HCT116 (cell line): ENCODE measurements around the gene CACNA2D2. TPM values are rescaled to one million over a fixed set of nuclear protein-coding genes. Genes with fewer than 3 reads are reported as not detected.

Experiments
- ATAC-seq: fragments of 200-7000 bp; cut with Tn5 transposase; 2 replicates; pipeline ENCODE4 v1.9.1; 2020; ENCODE audit warnings: mild to moderate bottlenecking, moderate library complexity
- BruUV-seq: library from RNA; stranded (reverse); fragments of 400-500 nt; replicated peaks from 2 replicates; lab custom pipeline; 2021; lab: Mats Ljungman, UMichigan
- CTCF ChIA-PET: fragments of 300-600 bp; sonication (Branson Sonifier 250); formaldehyde crosslinking; loops from one replicate; lab custom pipeline; 2021; ENCODE audit warnings: antibody characterized with exemption; lab: Charles Lee
- POLR2A ChIA-PET: fragments of 300-600, 350-600 bp; sonication (Branson Sonifier 250); formaldehyde crosslinking; loops from one replicate; lab custom pipeline; 2021; ENCODE audit warnings: antibody characterized with exemption; lab: Charles Lee
- RAD21 ChIA-PET, 2 experiments: fragments of 300-600 bp; sonication (Branson Sonifier 250); formaldehyde crosslinking; loops; one replicate each; lab custom pipeline; 2023; ENCODE audit warnings: low total read pairs in 2 of 2; ENCODE audit not compliant: uncharacterized antibody in 2 of 2, unreplicated experiment in 2 of 2, low non-redundant PET in 1 of 2; lab: Charles Lee
- DNase-seq: peaks from one replicate; pipeline ENCODE4 v3.0.0-alpha.2; 2010; ENCODE audit warnings: low read depth, low spot score
- H2AFZ ChIP-seq: fragments of 200-600 bp; shearing (Covaris generic), sonication (generic); 2 replicates; pipeline ENCODE4 v1.6.1; 2017; ENCODE audit warnings: low read depth, mixed run types, mixed read lengths, antibody characterized with exemption, low read length; ENCODE audit not compliant: poor library complexity, severe bottlenecking
- H3K27ac ChIP-seq: 2 replicates; pipeline ENCODE4 v1.5.1; 2012; ENCODE audit warnings: low read depth, low read length
- H3K27me3 ChIP-seq: fragments of 200-600 bp; sonication (generic); 2 replicates; pipeline ENCODE4 v1.6.1; 2016; ENCODE audit warnings: mixed run types, low read length, mixed read lengths; ENCODE audit not compliant: insufficient read depth
- H3K36me3 ChIP-seq, 2 experiments: fragments of 200-500 bp in 1 of 2; fragments of 200-600 bp in 1 of 2; sonication (Bioruptor generic) in 1 of 2; sonication (generic) in 1 of 2; 2 replicates each; pipeline versions ENCODE4 v1.5.1 to v1.6.1; 2014 to 2016; ENCODE audit warnings: low read length in 2 of 2, inconsistent platforms in 1 of 2, mixed read lengths in 1 of 2, mixed run types in 1 of 2; ENCODE audit not compliant: insufficient read depth in 2 of 2, control insufficient read depth in 1 of 2
- H3K4me1 ChIP-seq, 2 experiments: fragments of 200-600 bp in 1 of 2; sonication (generic) in 1 of 2; 2 replicates each; pipeline versions ENCODE4 v1.5.1 to v1.6.1; 2012 to 2017; ENCODE audit warnings: low read length in 2 of 2, inconsistent platforms in 1 of 2, mild to moderate bottlenecking in 1 of 2, mixed read lengths in 1 of 2, mixed run types in 1 of 2, moderate library complexity in 1 of 2; ENCODE audit not compliant: insufficient read depth in 2 of 2, control insufficient read depth in 1 of 2
- H3K4me2 ChIP-seq: fragments of 200-600 bp; sonication (generic); 2 replicates; pipeline ENCODE4 v1.6.1; 2017; ENCODE audit warnings: mixed run types, low read length, mixed read lengths
- H3K4me3 ChIP-seq, 2 experiments: fragments of 200-600 bp in 1 of 2; sonication (generic) in 1 of 2; replicated peaks in 1 of 2; 2 replicates each; pipeline ENCODE4 v1.5.1; 2011 to 2016; ENCODE audit warnings: low read length in 2 of 2, control low read depth in 1 of 2, low read depth in 1 of 2, mild to moderate bottlenecking in 1 of 2, mixed read lengths in 1 of 2, mixed run types in 1 of 2
- H3K79me2 ChIP-seq: fragments of 200-600 bp; sonication (generic); 2 replicates; pipeline ENCODE4 v1.6.1; 2017; ENCODE audit warnings: mild to moderate bottlenecking, mixed run types, low read length, moderate library complexity, mixed read lengths; ENCODE audit not compliant: insufficient read depth
- H3K9ac ChIP-seq: fragments of 200-600 bp; sonication (generic); 2 replicates; pipeline ENCODE4 v1.6.1; 2016; ENCODE audit warnings: low read length, mixed read lengths
- H3K9me2 ChIP-seq: fragments of 200-600 bp; sonication (generic), shearing (Covaris generic); 2 replicates; pipeline ENCODE4 v1.6.1; 2017; ENCODE audit warnings: mixed run types, mild to moderate bottlenecking, moderate library complexity; ENCODE audit not compliant: insufficient read depth
- H3K9me3 ChIP-seq, 2 experiments: fragments of 200-500 bp in 1 of 2; fragments of 200-600 bp in 1 of 2; sonication (Bioruptor generic) in 1 of 2; sonication (generic) in 1 of 2; 2 replicates each; pipeline ENCODE4 v1.6.1; 2014 to 2017; ENCODE audit warnings: low read length in 2 of 2, mixed read lengths in 2 of 2, inconsistent platforms in 1 of 2, low read depth in 1 of 2, mild to moderate bottlenecking in 1 of 2, mixed run types in 1 of 2, moderate library complexity in 1 of 2; ENCODE audit not compliant: control insufficient read depth in 1 of 2, insufficient read depth in 1 of 2
- H4K20me1 ChIP-seq: fragments of 200-600 bp; sonication (generic), shearing (Covaris generic); 2 replicates; pipeline ENCODE4 v1.6.1; 2017; ENCODE audit warnings: mixed run types, mild to moderate bottlenecking, moderate library complexity; ENCODE audit not compliant: insufficient read depth
- EGR1 ChIP-seq: IDR thresholded peaks from 2 replicates; pipeline ENCODE4 v1.6.1; 2012; ENCODE audit warnings: low read depth
- EZH2phosphoT487 ChIP-seq: fragments of 200-600 bp; IDR thresholded peaks from 2 replicates; pipeline ENCODE4 v1.6.1; 2018; ENCODE audit warnings: antibody characterized with exemption, borderline replicate concordance
- FOSL1 ChIP-seq: IDR thresholded peaks from 2 replicates; pipeline ENCODE4 v1.6.1; 2012; ENCODE audit warnings: low read depth
- TCF7L2 ChIP-seq: IDR thresholded peaks from 2 replicates; pipeline ENCODE4 v1.7.0; 2011; ENCODE audit warnings: borderline replicate concordance, inconsistent platforms; ENCODE audit not compliant: insufficient read depth, insufficient read length; ENCODE audit errors: extremely low read depth
- ZNF274 ChIP-seq: fragments of 200-500 bp; sonication (Bioruptor generic); IDR thresholded peaks from 2 replicates; pipeline ENCODE4 v1.6.1; 2014; ENCODE audit warnings: mild to moderate bottlenecking, low read depth, low read length, inconsistent platforms
- intact Hi-C: fragments of 100-400 bp; cut with micrococcal nuclease; formaldehyde crosslinking; loops from 2 replicates; pipeline ENCODE4 v1.10.0; 2022
- total RNA-seq: library from RNA; stranded (reverse); gene quantifications from one replicate; pipeline ENCODE4 v1.2.1, GENCODE V29; 2021; ENCODE audit not compliant: unreplicated experiment
- TF ChIP-seq, protein P1 (sequence below): IDR thresholded peaks from 2 replicates; pipeline ENCODE4 v1.6.1; 2012
- TF ChIP-seq, protein P2 (sequence below): IDR thresholded peaks from 2 replicates; pipeline ENCODE4 v1.6.1; 2012
- TF ChIP-seq, protein P3 (sequence below), 3 experiments: fragments of 200-600 bp in 1 of 3; sonication (generic) in 1 of 3; IDR thresholded peaks in 2 of 3; conservative IDR thresholded peaks in 1 of 3; 2 replicates each; pipeline ENCODE4 v1.5.1; 2012 to 2017; ENCODE audit warnings: low read depth in 2 of 3, low read length in 2 of 3, antibody characterized with exemption in 1 of 3, borderline replicate concordance in 1 of 3, control low read depth in 1 of 3, mild to moderate bottlenecking in 1 of 3, mixed read lengths in 1 of 3, mixed run types in 1 of 3, moderate library complexity in 1 of 3; ENCODE audit not compliant: insufficient read depth in 1 of 3

Gene CACNA2D2
- total RNA-seq, 1 experiment from 2014 or later: 10.2 TPM

GRCh38 chr3:50524746-50525145 lies 21.3 kb upstream of the CACNA2D2 start:
- no peaks in the 10 kb centered on the region for H3K9me2 ChIP-seq
- H3K27ac ChIP-seq: no peak overlapping the region
- ATAC-seq (no peak), DNase-seq (no peak)
- H3K27me3 ChIP-seq: peaks cover 7% of the 10 kb centered on the region; the same call in 1 of the 2 replicates
- CTCF ChIA-PET: no interaction called here
- no peak overlapping the region for H3K4me2 ChIP-seq
- no peaks in the 10 kb centered on the region for H3K36me3 ChIP-seq
- H3K9me3 ChIP-seq: no peaks in the 10 kb centered on the region
- H3K79me2 ChIP-seq: no peaks in the 10 kb centered on the region
- intact Hi-C loops: loop anchor here (5.0 kb wide), 1 partner anchor 122 kb away; no protein-coding TSS in a partner anchor
- peaks cover 0 to 5% of the 10 kb centered on the region in 2 experiments; a peak in 2 of 4 replicates for H3K4me1 ChIP-seq
- no peak overlapping the region for H3K9ac ChIP-seq
- RAD21 ChIA-PET: no interaction called here
- no peak for TF ChIP-seq EGR1
- TF ChIP-seq, protein P1, sequence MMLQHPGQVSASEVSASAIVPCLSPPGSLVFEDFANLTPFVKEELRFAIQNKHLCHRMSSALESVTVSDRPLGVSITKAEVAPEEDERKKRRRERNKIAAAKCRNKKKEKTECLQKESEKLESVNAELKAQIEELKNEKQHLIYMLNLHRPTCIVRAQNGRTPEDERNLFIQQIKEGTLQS: no peak
- no peak overlapping the region for H2AFZ ChIP-seq
- no peak overlapping the region for H3K4me3 ChIP-seq
- H4K20me1 ChIP-seq: no peaks in the 10 kb centered on the region
- POLR2A ChIA-PET: interaction anchor here (0.7 kb wide), 1 partner anchor 174 kb away, joined by 5 read pairs; the partner anchor contains the start of gene NPRL2
- no TSS peak for BruUV-seq

DNA sequence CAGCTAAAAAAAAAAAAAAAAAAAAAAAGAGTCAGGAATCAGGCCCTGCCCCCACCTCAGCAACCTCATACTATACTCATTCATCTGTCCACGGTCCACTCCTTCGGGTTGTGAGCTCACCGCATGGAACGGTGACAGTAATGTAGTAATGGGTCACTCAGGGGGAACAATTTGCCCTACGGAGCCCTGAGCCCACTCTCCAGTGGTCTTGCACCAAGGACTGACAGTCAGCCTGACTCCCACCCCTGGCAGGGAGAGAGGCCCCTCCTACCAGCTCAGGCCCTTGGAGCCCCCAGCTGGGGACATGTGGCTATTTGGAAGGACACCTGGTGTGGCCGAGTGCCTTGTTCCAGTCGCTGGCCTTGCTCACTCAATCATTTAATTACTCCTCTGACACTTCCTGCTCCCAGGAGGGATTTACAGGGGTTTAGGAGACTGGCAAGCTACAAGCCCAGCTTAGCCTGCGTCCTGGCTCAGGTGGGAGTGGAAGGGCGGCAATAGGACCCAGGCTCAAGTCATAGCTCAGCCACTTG lies 19.9 kb upstream of the CACNA2D2 start:
- Histone ChIP-seq H3K4me3 (no peak overlapping the region), H3K4me1 (peaks cover 0 to 10% of the 10 kb centered on the region in 2 experiments; a peak in 2 of 4 replicates), H3K4me2 (no peak overlapping the region), H4K20me1 (no peaks in the 10 kb centered on the region), H2AFZ (no peak overlapping the region), H3K9me3 (no peaks in the 10 kb centered on the region), H3K27me3 (peaks cover 7% of the 10 kb centered on the region; the same call in 1 of the 2 replicates), H3K27ac (no peak overlapping the region), H3K36me3 (no peaks in the 10 kb centered on the region), H3K79me2 (no peaks in the 10 kb centered on the region), H3K9ac (no peak overlapping the region), H3K9me2 (no peaks in the 10 kb centered on the region)
- RAD21 ChIA-PET: no interaction called here
- POLR2A ChIA-PET: no interaction called here
- TF ChIP-seq, protein P2, sequence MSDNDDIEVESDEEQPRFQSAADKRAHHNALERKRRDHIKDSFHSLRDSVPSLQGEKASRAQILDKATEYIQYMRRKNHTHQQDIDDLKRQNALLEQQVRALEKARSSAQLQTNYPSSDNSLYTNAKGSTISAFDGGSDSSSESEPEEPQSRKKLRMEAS: no peak
- TF ChIP-seq, protein P1: no peak
- TF ChIP-seq TCF7L2 (no peak), EGR1 (no peak), FOSL1 (no peak), EZH2phosphoT487 (no peak), ZNF274 (no peak)
- TF ChIP-seq, protein P3, sequence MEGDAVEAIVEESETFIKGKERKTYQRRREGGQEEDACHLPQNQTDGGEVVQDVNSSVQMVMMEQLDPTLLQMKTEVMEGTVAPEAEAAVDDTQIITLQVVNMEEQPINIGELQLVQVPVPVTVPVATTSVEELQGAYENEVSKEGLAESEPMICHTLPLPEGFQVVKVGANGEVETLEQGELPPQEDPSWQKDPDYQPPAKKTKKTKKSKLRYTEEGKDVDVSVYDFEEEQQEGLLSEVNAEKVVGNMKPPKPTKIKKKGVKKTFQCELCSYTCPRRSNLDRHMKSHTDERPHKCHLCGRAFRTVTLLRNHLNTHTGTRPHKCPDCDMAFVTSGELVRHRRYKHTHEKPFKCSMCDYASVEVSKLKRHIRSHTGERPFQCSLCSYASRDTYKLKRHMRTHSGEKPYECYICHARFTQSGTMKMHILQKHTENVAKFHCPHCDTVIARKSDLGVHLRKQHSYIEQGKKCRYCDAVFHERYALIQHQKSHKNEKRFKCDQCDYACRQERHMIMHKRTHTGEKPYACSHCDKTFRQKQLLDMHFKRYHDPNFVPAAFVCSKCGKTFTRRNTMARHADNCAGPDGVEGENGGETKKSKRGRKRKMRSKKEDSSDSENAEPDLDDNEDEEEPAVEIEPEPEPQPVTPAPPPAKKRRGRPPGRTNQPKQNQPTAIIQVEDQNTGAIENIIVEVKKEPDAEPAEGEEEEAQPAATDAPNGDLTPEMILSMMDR (IDR thresholded peaks at IDR 0.05 in 2 of 3, conservative IDR thresholded peaks at IDR 0.05 in 1 of 3; ENCODE audit: borderline replicate concordance in 1 of 3, insufficient read depth in 1 of 3, low read depth in 2 of 3, low read length in 2 of 3): no peak
- CTCF ChIA-PET: no interaction called here
- intact Hi-C loops: no loop called here
- no peak for ATAC-seq
- BruUV-seq: no TSS peak
- no peak for DNase-seq
